Measurements from ENCODE around the gene SLC25A6. TPM values are rescaled to one million over a fixed set of nuclear protein-coding genes. Genes with fewer than 3 reads are reported as not detected.

Gene SLC25A6
- total and polyA plus RNA-seq, 2 of the 13 experiments (the other 11 are each of a cell fraction or from before 2014, with no cell fraction given): 138 to 581 TPM

- TF ChIP-seq KLF16 (CRISPR knock-in tag; IDR thresholded peaks at IDR 0.05) (peak in 1 of 2 experiments; percentile 16; a peak in 1 of 4 replicates), ZFP62 (CRISPR knock-in tag; IDR thresholded peaks at IDR 0.05) (no peak), ATF5 (CRISPR knock-in tag; IDR thresholded peaks at IDR 0.05; ENCODE audit: low read depth) (0 out of 2 replicates have a peak, but pooled peaks have one; percentile 22), SNAI1 (CRISPR knock-in tag; IDR thresholded peaks at IDR 0.05; ENCODE audit: borderline replicate concordance) (0 out of 2 replicates have a peak, but pooled peaks have one; percentile 29), ZNF790 (CRISPR knock-in tag; IDR thresholded peaks at IDR 0.05; ENCODE audit: borderline replicate concordance) (no peak), ZNF282 (IDR thresholded peaks at IDR 0.05; ENCODE audit: partially characterized antibody) (no peak), HMGA1 (CRISPR knock-in tag; conservative IDR thresholded peaks at IDR 0.05) (no peak), HMGXB3 (CRISPR knock-in tag; IDR thresholded peaks at IDR 0.05; ENCODE audit: borderline replicate concordance) (no peak), GMEB1 (CRISPR knock-in tag; IDR thresholded peaks at IDR 0.05; ENCODE audit: borderline replicate concordance) (no peak; the same call in 1 of the 2 replicates), HINFP (CRISPR knock-in tag; IDR thresholded peaks at IDR 0.05; ENCODE audit: low read depth) (0 out of 2 replicates have a peak, but pooled peaks have one; percentile 21), ZKSCAN8 (CRISPR knock-in tag; IDR thresholded peaks at IDR 0.05; ENCODE audit: borderline replicate concordance) (no peak), RBM22 (optimal IDR thresholded peaks at IDR 0.05; ENCODE audit: low read length) (peak; percentile 91), ATRX (CRISPR knock-in tag; IDR thresholded peaks at IDR 0.05; ENCODE audit: borderline replicate concordance) (no peak), ZNF703 (CRISPR knock-in tag; IDR thresholded peaks at IDR 0.05; ENCODE audit: borderline replicate concordance) (0 out of 2 replicates have a peak, but pooled peaks have one; percentile 15), ZZZ3 (CRISPR knock-in tag; IDR thresholded peaks at IDR 0.05; ENCODE audit: borderline replicate concordance) (peak; percentile 74), NKX3-1 (CRISPR knock-in tag; IDR thresholded peaks at IDR 0.05) (peak; percentile 23; the same call in 1 of the 2 replicates), RFX3 (CRISPR knock-in tag; IDR thresholded peaks at IDR 0.05) (no peak), JDP2 (CRISPR knock-in tag; IDR thresholded peaks at IDR 0.05; ENCODE audit: borderline replicate concordance) (no peak), FOXP1 (IDR thresholded peaks at IDR 0.05) (no peak), FOXP1 (CRISPR knock-in tag; IDR thresholded peaks at IDR 0.05) (no peak), KAT8 (CRISPR knock-in tag; IDR thresholded peaks at IDR 0.05) (no peak), PAX8 (CRISPR knock-in tag; IDR thresholded peaks at IDR 0.05; ENCODE audit: borderline replicate concordance) (no peak), TFAP4 (IDR thresholded peaks at IDR 0.05; ENCODE audit: borderline replicate concordance, low read depth) (peak; percentile 47; the same call in 1 of the 2 replicates)
Observed at GRCh38 chrX:1391370-1391706, 575 bp downstream of the SLC25A6 start (continued).
